HEK293 (cell line): ENCODE results near the gene IZUMO2.

Experiments
- CTCF ChIA-PET: fragments of 350-600 bp; formaldehyde crosslinking; extraction: SDS; loops from one replicate; lab custom pipeline; 2021; ENCODE audit warnings: antibody characterized with exemption; lab: Yijun Ruan, JAX
- POLR2A ChIA-PET: fragments of 300-600 bp; formaldehyde crosslinking; extraction: SDS; loops from one replicate; lab custom pipeline; 2020; ENCODE audit warnings: antibody characterized with exemption, inconsistent platforms; lab: Yijun Ruan, JAX
- H3K27ac ChIP-seq: fragments of 200-500 bp; sonication (Bioruptor generic); 2 replicates; pipeline ENCODE4 v1.5.1; 2014; ENCODE audit warnings: low read depth, low read length, control low read depth, inconsistent platforms; ENCODE audit errors: extremely low read depth
- H3K36me3 ChIP-seq, 2 experiments: fragments of 200-500 bp in 1 of 2; sonication (Bioruptor generic) in 1 of 2; 1 replicate in 1 of 2; 2 replicates in 1 of 2; pipeline ENCODE4 v1.5.1; 2014 to 2017; ENCODE audit warnings: inconsistent platforms in 2 of 2, low read length in 2 of 2; ENCODE audit not compliant: control insufficient read depth in 2 of 2, insufficient read depth in 1 of 2
- H3K4me1 ChIP-seq: fragments of 200-500 bp; sonication (Bioruptor generic); 2 replicates; pipeline ENCODE4 v1.5.1; 2014; ENCODE audit warnings: mild to moderate bottlenecking, low read length, inconsistent platforms; ENCODE audit not compliant: control insufficient read depth, insufficient read depth
- H3K4me3 ChIP-seq: 2 replicates; pipeline ENCODE4 v1.5.1; 2011; ENCODE audit warnings: low read depth, mild to moderate bottlenecking, control low read depth, low read length, moderate library complexity
- H3K9me3 ChIP-seq: fragments of 200-500 bp; sonication (Bioruptor generic); 2 replicates; pipeline ENCODE4 v1.5.1; 2014; ENCODE audit warnings: low read depth, low read length, inconsistent platforms; ENCODE audit not compliant: control insufficient read depth, insufficient read depth
- GLI2 ChIP-seq: fragments of 450-650 bp; formaldehyde crosslinking; IDR thresholded peaks from 2 replicates; pipeline ENCODE4; 2017; ENCODE audit warnings: missing biosample characterization, missing genetic modification characterization, low read depth, borderline replicate concordance
- PRDM1 ChIP-seq: fragments of 450-650 bp; formaldehyde crosslinking; IDR thresholded peaks from 2 replicates; pipeline ENCODE4; 2016; ENCODE audit warnings: missing biosample characterization, missing genetic modification characterization
- SCRT1 ChIP-seq: fragments of 450-650 bp; formaldehyde crosslinking; IDR thresholded peaks from 2 replicates; pipeline ENCODE4 v1.5.1; 2016; ENCODE audit warnings: missing biosample characterization, missing genetic modification characterization, borderline replicate concordance
- SP2 ChIP-seq: fragments of 450-650 bp; formaldehyde crosslinking; IDR thresholded peaks from 2 replicates; pipeline ENCODE4 v1.5.1; 2016; ENCODE audit warnings: missing biosample characterization, missing genetic modification characterization
- SP7 ChIP-seq: fragments of 450-650 bp; formaldehyde crosslinking; IDR thresholded peaks from 2 replicates; pipeline ENCODE4 v1.5.1; 2016; ENCODE audit warnings: missing biosample characterization, missing genetic modification characterization
- ZBTB44 ChIP-seq: fragments of 450-650 bp; IDR thresholded peaks from 2 replicates; pipeline ENCODE4 v1.5.1; 2018; ENCODE audit warnings: missing biosample characterization, mild to moderate bottlenecking, missing genetic modification characterization
- ZNF416 ChIP-seq: fragments of 450-650 bp; formaldehyde crosslinking; IDR thresholded peaks from 2 replicates; pipeline ENCODE4 v1.5.1; 2016; ENCODE audit warnings: missing biosample characterization, missing genetic modification characterization
- ZNF677 ChIP-seq: fragments of 450-650 bp; IDR thresholded peaks from 2 replicates; pipeline ENCODE4 v1.5.0; 2018; ENCODE audit warnings: missing biosample characterization, mild to moderate bottlenecking, missing genetic modification characterization, moderate library complexity
- ZNF747 ChIP-seq: fragments of 450-650 bp; formaldehyde crosslinking; IDR thresholded peaks from 2 replicates; pipeline ENCODE4 v1.5.1; 2016; ENCODE audit warnings: missing biosample characterization, missing genetic modification characterization
- ZNF768 ChIP-seq: fragments of 450-650 bp; formaldehyde crosslinking; IDR thresholded peaks from 2 replicates; pipeline ENCODE4 v1.5.1; 2018; ENCODE audit warnings: missing biosample characterization, mild to moderate bottlenecking, missing genetic modification characterization
- TF ChIP-seq, protein P1 (sequence below): fragments of 450-650 bp; formaldehyde crosslinking; conservative IDR thresholded peaks from 2 replicates; pipeline ENCODE4 v1.5.1; 2016; ENCODE audit warnings: low read depth, missing biosample characterization, missing genetic modification characterization
- TF ChIP-seq, protein P2 (sequence below): fragments of 450-650 bp; formaldehyde crosslinking; IDR thresholded peaks from 2 replicates; pipeline ENCODE4 v1.5.1; 2016; ENCODE audit warnings: missing biosample characterization, missing genetic modification characterization
- TF ChIP-seq, protein P3 (sequence below): fragments of 450-650 bp; formaldehyde crosslinking; IDR thresholded peaks from 2 replicates; pipeline ENCODE4 v1.5.1; 2016; ENCODE audit warnings: missing biosample characterization, missing genetic modification characterization, borderline replicate concordance

Gene IZUMO2

DNA sequence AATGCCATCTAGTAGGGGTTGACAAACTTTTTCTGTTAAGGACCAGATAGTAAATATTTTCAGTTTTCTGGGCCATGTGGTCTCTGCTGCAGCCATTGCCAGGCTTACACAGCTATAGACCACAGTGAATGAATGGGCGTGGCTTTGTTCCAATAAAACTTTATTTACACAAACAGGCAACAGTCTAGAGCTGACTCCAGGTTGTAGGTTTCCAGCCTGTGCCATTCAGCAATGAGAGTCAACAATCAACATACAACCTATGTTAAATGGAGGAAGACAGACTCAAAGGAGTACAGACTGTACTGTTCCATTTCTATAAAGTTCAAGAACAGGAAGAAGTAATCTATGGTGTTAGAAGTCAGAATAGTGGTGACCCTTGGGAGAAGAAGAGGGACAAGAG lies 15.2 kb upstream of the IZUMO2 start (continued):
- TF ChIP-seq, protein P1, sequence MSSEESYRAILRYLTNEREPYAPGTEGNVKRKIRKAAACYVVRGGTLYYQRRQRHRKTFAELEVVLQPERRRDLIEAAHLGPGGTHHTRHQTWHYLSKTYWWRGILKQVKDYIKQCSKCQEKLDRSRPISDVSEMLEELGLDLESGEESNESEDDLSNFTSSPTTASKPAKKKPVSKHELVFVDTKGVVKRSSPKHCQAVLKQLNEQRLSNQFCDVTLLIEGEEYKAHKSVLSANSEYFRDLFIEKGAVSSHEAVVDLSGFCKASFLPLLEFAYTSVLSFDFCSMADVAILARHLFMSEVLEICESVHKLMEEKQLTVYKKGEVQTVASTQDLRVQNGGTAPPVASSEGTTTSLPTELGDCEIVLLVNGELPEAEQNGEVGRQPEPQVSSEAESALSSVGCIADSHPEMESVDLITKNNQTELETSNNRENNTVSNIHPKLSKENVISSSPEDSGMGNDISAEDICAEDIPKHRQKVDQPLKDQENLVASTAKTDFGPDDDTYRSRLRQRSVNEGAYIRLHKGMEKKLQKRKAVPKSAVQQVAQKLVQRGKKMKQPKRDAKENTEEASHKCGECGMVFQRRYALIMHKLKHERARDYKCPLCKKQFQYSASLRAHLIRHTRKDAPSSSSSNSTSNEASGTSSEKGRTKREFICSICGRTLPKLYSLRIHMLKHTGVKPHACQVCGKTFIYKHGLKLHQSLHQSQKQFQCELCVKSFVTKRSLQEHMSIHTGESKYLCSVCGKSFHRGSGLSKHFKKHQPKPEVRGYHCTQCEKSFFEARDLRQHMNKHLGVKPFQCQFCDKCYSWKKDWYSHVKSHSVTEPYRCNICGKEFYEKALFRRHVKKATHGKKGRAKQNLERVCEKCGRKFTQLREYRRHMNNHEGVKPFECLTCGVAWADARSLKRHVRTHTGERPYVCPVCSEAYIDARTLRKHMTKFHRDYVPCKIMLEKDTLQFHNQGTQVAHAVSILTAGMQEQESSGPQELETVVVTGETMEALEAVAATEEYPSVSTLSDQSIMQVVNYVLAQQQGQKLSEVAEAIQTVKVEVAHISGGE = no peak

GRCh38 chr19:50176775-50177174 lies 13.7 kb upstream of the IZUMO2 start:
- ChIA-PET POLR2A (interaction anchor here (0.6 to 0.7 kb wide), 2 partner anchors 146 to 189 kb away, joined by 4 to 5 read pairs; no protein-coding TSS in a partner anchor), CTCF (no interaction called here)
- TF ChIP-seq, protein P2, sequence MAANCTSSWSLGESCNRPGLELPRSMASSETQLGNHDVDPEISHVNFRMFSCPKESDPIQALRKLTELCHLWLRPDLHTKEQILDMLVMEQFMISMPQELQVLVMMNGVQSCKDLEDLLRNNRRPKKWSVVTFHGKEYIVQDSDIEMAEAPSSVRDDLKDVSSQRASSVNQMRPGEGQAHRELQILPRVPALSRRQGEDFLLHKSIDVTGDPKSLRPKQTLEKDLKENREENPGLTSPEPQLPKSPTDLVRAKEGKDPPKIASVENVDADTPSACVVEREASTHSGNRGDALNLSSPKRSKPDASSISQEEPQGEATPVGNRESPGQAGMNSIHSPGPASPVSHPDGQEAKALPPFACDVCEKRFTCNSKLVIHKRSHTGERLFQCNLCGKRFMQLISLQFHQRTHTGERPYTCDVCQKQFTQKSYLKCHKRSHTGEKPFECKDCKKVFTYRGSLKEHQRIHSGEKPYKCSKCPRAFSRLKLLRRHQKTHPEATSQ (tag by site-specific recombination) = no peak
- TF ChIP-seq GLI2 (tag by site-specific recombination) = no peak
- TF ChIP-seq ZNF747 (tag by site-specific recombination) = no peak
- TF ChIP-seq SCRT1 (tag by site-specific recombination) = no peak
- no peak for TF ChIP-seq ZNF416
- no peak overlapping the region for H3K27ac ChIP-seq
- H3K36me3 ChIP-seq = no peaks in the 10 kb centered on the region
- H3K9me3 ChIP-seq = no peaks in the 10 kb centered on the region
- H3K4me1 ChIP-seq = peaks cover 15% of the 10 kb centered on the region
- H3K4me3 ChIP-seq = no peak overlapping the region

DNA sequence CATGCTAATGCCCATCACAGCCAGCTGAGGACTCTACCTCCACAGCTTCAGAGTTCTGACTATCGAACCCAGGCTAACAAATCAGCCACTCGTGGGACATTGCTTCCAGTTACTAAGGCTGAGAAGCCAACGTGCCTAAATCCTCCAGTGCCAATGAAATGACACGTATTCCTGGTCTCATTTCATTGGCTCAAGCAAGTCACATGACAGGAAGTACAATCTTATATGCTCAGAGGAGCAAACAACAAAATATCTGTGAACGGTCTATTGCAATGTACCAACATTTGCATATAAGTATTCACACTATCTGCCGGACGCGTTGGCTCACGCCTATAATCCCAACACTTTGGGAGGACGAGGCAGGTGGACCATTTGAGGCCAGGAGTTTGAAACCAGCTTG lies 12.8 kb upstream of the IZUMO2 start:
- ChIA-PET POLR2A (interaction anchor here (1.4 kb wide), 1 partner anchor 28 kb away, joined by 3 read pairs; no protein-coding TSS in a partner anchor), CTCF (no interaction called here)
- no peaks in the 10 kb centered on the region for H3K9me3 ChIP-seq
- H3K4me1 ChIP-seq = peaks cover 15% of the 10 kb centered on the region
- H3K36me3 ChIP-seq = no peaks in the 10 kb centered on the region
- TF ChIP-seq ZNF768 (tag by site-specific recombination) (no peak), ZNF677 (no peak), SP2 (tag by site-specific recombination) (no peak), ZBTB44 (tag by site-specific recombination) (no peak), PRDM1 (tag by site-specific recombination) (no peak), SP7 (tag by site-specific recombination) (no peak)
- TF ChIP-seq, protein P3, sequence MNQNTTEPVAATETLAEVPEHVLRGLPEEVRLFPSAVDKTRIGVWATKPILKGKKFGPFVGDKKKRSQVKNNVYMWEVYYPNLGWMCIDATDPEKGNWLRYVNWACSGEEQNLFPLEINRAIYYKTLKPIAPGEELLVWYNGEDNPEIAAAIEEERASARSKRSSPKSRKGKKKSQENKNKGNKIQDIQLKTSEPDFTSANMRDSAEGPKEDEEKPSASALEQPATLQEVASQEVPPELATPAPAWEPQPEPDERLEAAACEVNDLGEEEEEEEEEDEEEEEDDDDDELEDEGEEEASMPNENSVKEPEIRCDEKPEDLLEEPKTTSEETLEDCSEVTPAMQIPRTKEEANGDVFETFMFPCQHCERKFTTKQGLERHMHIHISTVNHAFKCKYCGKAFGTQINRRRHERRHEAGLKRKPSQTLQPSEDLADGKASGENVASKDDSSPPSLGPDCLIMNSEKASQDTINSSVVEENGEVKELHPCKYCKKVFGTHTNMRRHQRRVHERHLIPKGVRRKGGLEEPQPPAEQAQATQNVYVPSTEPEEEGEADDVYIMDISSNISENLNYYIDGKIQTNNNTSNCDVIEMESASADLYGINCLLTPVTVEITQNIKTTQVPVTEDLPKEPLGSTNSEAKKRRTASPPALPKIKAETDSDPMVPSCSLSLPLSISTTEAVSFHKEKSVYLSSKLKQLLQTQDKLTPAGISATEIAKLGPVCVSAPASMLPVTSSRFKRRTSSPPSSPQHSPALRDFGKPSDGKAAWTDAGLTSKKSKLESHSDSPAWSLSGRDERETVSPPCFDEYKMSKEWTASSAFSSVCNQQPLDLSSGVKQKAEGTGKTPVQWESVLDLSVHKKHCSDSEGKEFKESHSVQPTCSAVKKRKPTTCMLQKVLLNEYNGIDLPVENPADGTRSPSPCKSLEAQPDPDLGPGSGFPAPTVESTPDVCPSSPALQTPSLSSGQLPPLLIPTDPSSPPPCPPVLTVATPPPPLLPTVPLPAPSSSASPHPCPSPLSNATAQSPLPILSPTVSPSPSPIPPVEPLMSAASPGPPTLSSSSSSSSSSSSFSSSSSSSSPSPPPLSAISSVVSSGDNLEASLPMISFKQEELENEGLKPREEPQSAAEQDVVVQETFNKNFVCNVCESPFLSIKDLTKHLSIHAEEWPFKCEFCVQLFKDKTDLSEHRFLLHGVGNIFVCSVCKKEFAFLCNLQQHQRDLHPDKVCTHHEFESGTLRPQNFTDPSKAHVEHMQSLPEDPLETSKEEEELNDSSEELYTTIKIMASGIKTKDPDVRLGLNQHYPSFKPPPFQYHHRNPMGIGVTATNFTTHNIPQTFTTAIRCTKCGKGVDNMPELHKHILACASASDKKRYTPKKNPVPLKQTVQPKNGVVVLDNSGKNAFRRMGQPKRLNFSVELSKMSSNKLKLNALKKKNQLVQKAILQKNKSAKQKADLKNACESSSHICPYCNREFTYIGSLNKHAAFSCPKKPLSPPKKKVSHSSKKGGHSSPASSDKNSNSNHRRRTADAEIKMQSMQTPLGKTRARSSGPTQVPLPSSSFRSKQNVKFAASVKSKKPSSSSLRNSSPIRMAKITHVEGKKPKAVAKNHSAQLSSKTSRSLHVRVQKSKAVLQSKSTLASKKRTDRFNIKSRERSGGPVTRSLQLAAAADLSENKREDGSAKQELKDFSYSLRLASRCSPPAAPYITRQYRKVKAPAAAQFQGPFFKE (tag by site-specific recombination) = no peak
- TF ChIP-seq, all 188 proteins: peak for 0
- Histone ChIP-seq H3K27ac (no peak overlapping the region), H3K4me3 (no peak overlapping the region)
